Measurements from ENCODE around the gene SIM2.

Gene SIM2

GRCh38 chr21:36769051-36769839 lies 70.3 kb downstream of the SIM2 start:
- DNase-seq, result no peak

DNA sequence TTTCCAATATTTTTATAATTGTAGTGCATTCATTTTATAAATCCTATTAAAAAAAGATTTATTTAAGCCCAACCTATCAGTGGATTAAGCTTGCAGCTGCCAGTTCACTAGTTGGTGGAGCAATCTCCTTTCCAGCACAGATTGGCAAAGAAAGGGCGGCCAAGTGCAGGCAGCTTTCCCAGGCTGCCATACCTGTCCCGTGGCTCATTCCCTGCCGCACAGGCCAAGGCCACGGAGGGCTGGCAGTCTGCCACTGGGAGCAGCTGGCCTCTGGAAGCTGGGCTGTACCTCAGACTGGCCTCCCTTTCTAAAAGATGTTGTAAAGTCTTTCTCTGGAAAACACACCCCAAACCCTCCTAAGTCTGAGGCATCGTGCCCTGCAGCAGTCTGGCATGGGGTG lies 74.2 kb downstream of the SIM2 start:
- DNase-seq, result peak; percentile 75

- DNase-seq, result no peak
Observed at GRCh38 chr21:36773995-36774394, 75.1 kb downstream of the SIM2 start.

DNA sequence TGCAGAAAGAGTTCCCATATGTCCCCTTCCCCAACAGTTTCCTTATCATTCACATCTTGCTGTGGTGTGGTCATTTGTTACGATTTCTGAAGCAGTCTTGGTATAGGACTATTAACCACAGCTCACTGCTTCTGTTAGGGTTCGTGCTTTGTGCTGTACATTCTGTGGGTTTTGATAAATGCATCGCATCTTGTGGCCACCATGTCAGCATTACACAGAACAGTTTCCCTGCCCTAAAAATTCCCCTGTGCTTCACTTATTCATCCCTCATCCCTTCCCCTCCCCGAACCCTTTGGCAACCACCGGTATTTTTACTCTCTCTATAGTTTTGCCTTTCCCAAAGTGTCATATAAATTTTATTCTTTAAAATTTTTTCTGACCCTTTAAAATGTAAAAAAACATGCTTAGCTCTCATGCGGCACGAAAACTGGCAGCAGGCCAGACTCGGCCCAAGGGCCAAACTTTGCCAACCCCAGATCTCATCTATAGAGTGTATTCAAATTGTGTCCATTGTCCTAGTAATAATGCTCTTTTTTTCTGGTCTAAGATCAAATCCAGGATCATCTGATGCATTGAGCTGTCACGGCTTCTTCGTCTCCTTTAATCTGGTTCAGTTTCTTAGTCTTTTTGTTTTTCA lies 78.2 kb downstream of the SIM2 start:
- DNase-seq, result no peak

GRCh38 chr21:36780861-36781260 lies 81.9 kb downstream of the SIM2 start:
- DNase-seq, result no peak

- peak; percentile 88 for DNase-seq
Observed at GRCh38 chr21:36783612-36784374, 84.9 kb downstream of the SIM2 start.

GRCh38 chr21:36784947-36785346 lies 86.0 kb downstream of the SIM2 start:
- DNase-seq, result no peak

GRCh38 chr21:36785615-36786014 lies 86.7 kb downstream of the SIM2 start:
- no peak for DNase-seq

DNA sequence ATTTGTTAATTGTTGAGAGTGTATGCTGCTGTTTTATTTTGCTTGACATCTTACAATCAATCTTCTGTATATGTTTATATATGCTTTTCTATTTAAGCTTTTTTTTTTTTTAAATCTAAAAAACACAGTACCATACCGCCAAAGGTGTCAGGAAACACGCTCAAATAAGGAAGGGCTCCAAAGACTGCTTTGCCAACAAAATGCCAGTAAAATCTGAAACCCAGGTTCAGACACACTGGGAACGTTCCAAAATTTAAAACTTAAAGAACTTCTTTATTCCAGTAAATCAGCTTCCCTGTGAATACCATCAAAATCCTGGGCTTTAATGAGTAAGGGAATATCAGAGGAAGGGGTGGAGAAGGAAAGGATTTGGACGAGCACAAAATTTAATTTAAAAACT lies 87.3 kb downstream of the SIM2 start:
- no peak for DNase-seq

- DNase-seq, result peak; percentile 39
Observed at GRCh38 chr21:36788120-36788638, 89.3 kb downstream of the SIM2 start.

DNA sequence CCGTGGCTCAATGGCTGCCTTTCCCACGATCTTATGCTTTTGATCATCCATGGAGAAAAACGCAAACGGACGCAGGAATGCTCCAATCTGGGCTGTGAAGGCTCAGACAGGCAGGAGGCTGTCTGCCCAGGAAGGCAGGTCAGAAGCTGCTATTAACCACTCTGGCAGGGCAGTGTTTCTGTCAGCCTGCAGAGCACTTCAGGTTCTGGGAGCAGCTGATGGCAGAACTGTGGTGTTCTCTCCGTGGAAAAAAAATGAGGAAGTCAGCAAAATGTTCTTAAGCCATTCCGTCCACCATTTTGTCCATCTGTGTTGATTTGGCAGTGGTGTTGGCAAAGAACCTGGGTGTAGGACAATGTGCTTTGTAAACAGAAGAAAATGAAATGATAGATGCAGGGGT lies 91.7 kb downstream of the SIM2 start:
- no peak for DNase-seq

GRCh38 chr21:36791180-36791579 lies 92.3 kb downstream of the SIM2 start:
- no peak for DNase-seq

DNA sequence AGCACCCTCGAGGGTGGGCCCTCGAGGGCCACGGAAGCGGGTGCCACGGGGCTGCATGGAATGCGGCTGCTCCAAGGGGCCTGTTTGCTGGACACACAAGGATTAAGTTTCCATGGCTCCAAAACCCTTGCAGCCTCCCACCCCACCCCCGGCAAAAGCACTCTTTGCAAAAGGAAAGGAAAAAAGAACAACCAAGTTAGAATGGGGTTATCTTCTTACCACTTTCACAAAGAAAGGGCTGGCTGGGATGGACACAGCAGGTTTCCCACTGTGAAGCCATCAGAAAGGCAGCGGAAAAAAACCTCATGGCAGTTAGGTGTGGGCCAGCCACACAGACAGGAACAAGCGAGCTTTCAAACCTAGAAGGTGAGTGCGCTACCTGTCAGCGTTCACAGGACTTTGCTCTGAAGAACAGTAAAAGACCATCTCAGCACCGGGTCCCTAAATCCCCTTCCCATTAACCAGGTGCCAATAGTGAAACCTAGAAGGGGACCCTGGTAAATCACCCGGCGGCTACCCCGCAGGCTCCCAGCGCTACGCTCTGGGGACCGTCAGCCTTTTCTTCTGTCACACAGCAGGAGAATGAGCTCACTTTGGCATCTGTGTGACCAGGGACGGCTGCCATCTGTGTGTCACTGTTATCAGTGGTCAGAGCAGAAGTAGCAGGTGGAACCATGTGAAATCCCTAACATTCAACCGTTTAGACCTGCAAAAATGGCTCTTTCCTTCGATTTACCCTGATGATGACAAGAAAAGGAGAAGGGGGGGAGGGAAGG lies 93.0 kb downstream of the SIM2 start:
- DNase-seq, result no peak

DNA sequence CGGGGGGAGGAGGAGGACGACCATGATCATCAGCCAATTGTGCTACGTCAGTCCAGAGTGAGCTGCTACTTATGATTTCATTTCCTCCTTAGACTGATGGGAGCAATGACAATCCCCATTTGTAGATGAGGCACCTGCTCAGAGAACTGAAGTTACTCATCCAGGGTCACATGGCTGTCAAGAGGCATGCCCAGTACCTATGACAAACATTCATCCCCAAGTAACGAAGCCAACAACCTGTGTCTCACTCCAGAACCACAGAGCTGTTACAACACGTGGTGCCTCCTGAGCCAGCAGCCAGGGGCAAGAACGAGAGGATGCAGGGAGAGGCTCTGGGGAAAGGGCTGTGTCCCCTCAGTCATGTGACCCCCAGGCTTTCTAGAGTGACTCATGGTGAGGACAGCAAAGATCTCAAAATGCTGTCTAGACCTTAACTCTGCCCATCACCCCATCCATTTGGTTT lies 93.6 kb downstream of the SIM2 start:
- DNase-seq, result peak; percentile 30

DNA sequence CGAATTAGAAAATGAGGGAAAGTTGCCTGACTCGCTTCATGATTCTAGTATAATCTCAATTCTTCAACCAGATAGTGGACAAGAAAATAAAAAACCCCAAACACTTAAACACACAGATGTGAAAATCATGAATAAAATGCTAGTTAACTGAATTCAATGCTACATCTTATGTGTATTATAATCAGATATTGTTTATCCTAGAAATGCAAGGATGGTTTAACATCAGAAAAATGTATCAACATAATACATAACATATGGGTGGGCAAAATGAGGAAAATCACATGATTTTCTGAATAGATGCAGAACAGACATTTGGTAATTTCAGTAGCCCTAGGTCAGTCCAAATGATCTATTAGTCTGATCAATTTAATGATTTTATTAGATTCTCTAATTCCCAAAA lies 97.2 kb downstream of the SIM2 start:
- DNase-seq, result no peak

GRCh38 chr21:36798491-36798890 lies 99.6 kb downstream of the SIM2 start:
- DNase-seq, result no peak

Measured in EL (cell line).